ENCODE measurements around the gene PRKG1. TPM values are rescaled to one million over a fixed set of nuclear protein-coding genes. Genes with fewer than 3 reads are reported as not detected.

Gene PRKG1
- total RNA-seq, 1 donor from 2014 or later, result 4.6 TPM

- Mint-ChIP-seq H3K36me3 (ENCODE audit: insufficient read depth) (no peaks in the 10 kb centered on the region), H3K27ac (no peak overlapping the region), H3K4me3 (ENCODE audit: low read depth) (no peak overlapping the region), H3K9me3 (ENCODE audit: low read depth) (no peaks in the 10 kb centered on the region), H3K4me1 (ENCODE audit: low read depth) (peaks cover 14% of the 10 kb centered on the region), H3K27me3 (peaks cover 3% of the 10 kb centered on the region)
- no peak for DNase-seq (ENCODE audit: low spot score, unreplicated experiment)
- TF ChIP-seq, protein P1, sequence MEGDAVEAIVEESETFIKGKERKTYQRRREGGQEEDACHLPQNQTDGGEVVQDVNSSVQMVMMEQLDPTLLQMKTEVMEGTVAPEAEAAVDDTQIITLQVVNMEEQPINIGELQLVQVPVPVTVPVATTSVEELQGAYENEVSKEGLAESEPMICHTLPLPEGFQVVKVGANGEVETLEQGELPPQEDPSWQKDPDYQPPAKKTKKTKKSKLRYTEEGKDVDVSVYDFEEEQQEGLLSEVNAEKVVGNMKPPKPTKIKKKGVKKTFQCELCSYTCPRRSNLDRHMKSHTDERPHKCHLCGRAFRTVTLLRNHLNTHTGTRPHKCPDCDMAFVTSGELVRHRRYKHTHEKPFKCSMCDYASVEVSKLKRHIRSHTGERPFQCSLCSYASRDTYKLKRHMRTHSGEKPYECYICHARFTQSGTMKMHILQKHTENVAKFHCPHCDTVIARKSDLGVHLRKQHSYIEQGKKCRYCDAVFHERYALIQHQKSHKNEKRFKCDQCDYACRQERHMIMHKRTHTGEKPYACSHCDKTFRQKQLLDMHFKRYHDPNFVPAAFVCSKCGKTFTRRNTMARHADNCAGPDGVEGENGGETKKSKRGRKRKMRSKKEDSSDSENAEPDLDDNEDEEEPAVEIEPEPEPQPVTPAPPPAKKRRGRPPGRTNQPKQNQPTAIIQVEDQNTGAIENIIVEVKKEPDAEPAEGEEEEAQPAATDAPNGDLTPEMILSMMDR (IDR thresholded peaks at IDR 0.05; ENCODE audit: unreplicated experiment), result no peak
These were observed 427.1 kb downstream of the PRKG1 start for GRCh38 chr10:51501396-51501795.

- H3K4me3 Mint-ChIP-seq (ENCODE audit: low read depth), result no peak overlapping the region
- no peaks in the 10 kb centered on the region for H3K36me3 Mint-ChIP-seq (ENCODE audit: insufficient read depth)
- no peak overlapping the region for H3K27ac Mint-ChIP-seq
- DNase-seq (ENCODE audit: low spot score, unreplicated experiment), result no peak
- TF ChIP-seq, protein P1 (IDR thresholded peaks at IDR 0.05; ENCODE audit: unreplicated experiment), result no peak
- H3K9me3 Mint-ChIP-seq (ENCODE audit: low read depth), result no peaks in the 10 kb centered on the region
- H3K27me3 Mint-ChIP-seq, result peaks cover 3% of the 10 kb centered on the region
- peaks cover 13% of the 10 kb centered on the region for H3K4me1 Mint-ChIP-seq (ENCODE audit: low read depth)
These were observed 427.8 kb downstream of the PRKG1 start for GRCh38 chr10:51502124-51502523.

GRCh38 chr10:51503378-51503777 is 429.1 kb downstream of the PRKG1 start:
- Mint-ChIP-seq H3K4me1 (ENCODE audit: low read depth) (peaks cover 3% of the 10 kb centered on the region), H3K9me3 (ENCODE audit: low read depth) (no peaks in the 10 kb centered on the region), H3K4me3 (ENCODE audit: low read depth) (no peak overlapping the region), H3K27me3 (peaks cover 3% of the 10 kb centered on the region), H3K27ac (no peak overlapping the region), H3K36me3 (ENCODE audit: insufficient read depth) (no peaks in the 10 kb centered on the region)
- DNase-seq (ENCODE audit: low spot score, unreplicated experiment), result no peak
- TF ChIP-seq, protein P1 (IDR thresholded peaks at IDR 0.05; ENCODE audit: unreplicated experiment), result no peak

DNA sequence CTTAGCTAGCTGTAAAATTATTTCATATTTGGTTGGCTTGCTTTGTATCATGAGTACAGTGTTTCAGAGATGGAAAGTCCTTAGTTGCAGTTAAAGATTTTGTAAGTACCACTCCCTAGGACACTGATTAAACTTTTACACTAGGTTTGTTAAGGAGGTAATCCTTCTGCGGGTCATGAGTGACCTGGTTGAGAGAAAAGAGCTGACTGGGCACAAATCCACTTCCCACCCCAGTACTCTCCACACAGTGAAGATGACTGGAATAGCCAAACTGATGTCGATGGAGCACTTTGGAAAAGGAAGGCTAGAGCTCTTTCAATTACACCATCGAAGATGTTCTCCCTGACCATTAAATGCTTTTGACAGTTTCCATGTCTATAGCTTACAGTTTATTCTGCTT is 433.2 kb downstream of the PRKG1 start:
- no peaks in the 10 kb centered on the region for H3K4me1 Mint-ChIP-seq (ENCODE audit: low read depth)
- H3K9me3 Mint-ChIP-seq (ENCODE audit: low read depth), result no peaks in the 10 kb centered on the region
- TF ChIP-seq, protein P1 (IDR thresholded peaks at IDR 0.05; ENCODE audit: unreplicated experiment), result no peak
- no peak overlapping the region for H3K27ac Mint-ChIP-seq
- no peaks in the 10 kb centered on the region for H3K36me3 Mint-ChIP-seq (ENCODE audit: insufficient read depth)
- no peaks in the 10 kb centered on the region for H3K27me3 Mint-ChIP-seq
- no peak for DNase-seq (ENCODE audit: low spot score, unreplicated experiment)
- H3K4me3 Mint-ChIP-seq (ENCODE audit: low read depth), result no peak overlapping the region

DNA sequence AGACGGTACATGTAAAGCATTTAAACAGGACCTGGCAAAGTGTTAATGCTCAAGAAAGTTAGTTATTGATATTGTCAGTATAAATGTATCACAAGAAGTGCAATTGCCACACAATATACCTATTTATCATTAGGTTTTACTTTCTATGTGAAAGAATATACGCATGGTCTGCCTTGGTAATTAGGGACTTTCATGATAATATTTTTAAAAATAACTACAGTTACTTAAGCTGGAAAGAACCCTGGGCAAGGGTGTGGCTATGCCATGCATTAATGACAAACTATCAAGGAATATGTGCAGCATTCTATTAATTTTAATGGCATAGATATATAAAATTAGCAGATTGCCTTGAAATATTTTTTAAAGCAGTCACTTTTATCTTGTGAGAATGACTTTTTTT is 433.9 kb downstream of the PRKG1 start:
- Mint-ChIP-seq H3K9me3 (ENCODE audit: low read depth) (no peaks in the 10 kb centered on the region), H3K27me3 (no peaks in the 10 kb centered on the region)

More for the DNA sequence above, 433.9 kb downstream of the PRKG1 start:
- no peak for DNase-seq (ENCODE audit: low spot score, unreplicated experiment)
- no peaks in the 10 kb centered on the region for H3K4me1 Mint-ChIP-seq (ENCODE audit: low read depth)
- TF ChIP-seq, protein P1 (IDR thresholded peaks at IDR 0.05; ENCODE audit: unreplicated experiment), result no peak
- H3K4me3 Mint-ChIP-seq (ENCODE audit: low read depth), result no peak overlapping the region
- no peak overlapping the region for H3K27ac Mint-ChIP-seq
- H3K36me3 Mint-ChIP-seq (ENCODE audit: insufficient read depth), result no peaks in the 10 kb centered on the region

Measured in progenitor cell of endocrine pancreas (in vitro differentiated cells).